Heart right ventricle (tissue), 16 donors: ENCODE results near the gene TMCO2. TPM values are rescaled to one million over a fixed set of nuclear protein-coding genes. Genes with fewer than 3 reads are reported as not detected.
A peak's percentile ranks its signal among the peaks of the same experiment; 100 is the strongest.

Experiments
- ATAC-seq, 8 donors: fragments of 200-7000 bp; cut with Tn5 transposase; one replicate each; pipeline ENCODE4 v1.9.1; 2020; ENCODE audit warnings: mild to moderate bottlenecking in 8 of 8, moderate library complexity in 8 of 8, moderate number of reproducible peaks in 1 of 8
- DNase-seq, 2 donors: peaks; one replicate each; pipeline ENCODE4 v3.0.0-alpha.2; 2020
- H3K27ac ChIP-seq, 10 donors: fragments of 200-600 bp; sonication (generic) in 2 of 10; one replicate each; pipeline versions ENCODE4 v1.5.0 to v1.8.0; 2020 to 2022; ENCODE audit warnings: mild to moderate bottlenecking in 3 of 10
- H3K27me3 ChIP-seq, 7 donors: fragments of 200-600 bp; one replicate each; pipeline ENCODE4 v1.8.0; 2021 to 2022; ENCODE audit warnings: mild to moderate bottlenecking in 2 of 7
- H3K36me3 ChIP-seq, 9 donors: fragments of 200-600 bp; sonication (generic) in 1 of 9; one replicate each; pipeline versions ENCODE4 v1.5.0 to v1.8.0; 2020 to 2022; ENCODE audit warnings: mild to moderate bottlenecking in 2 of 9
- H3K4me1 ChIP-seq, 9 donors: fragments of 200-600 bp; sonication (generic) in 1 of 9; one replicate each; pipeline versions ENCODE4 v1.5.0 to v1.8.0; 2020 to 2022; ENCODE audit warnings: mild to moderate bottlenecking in 4 of 9
- H3K4me3 ChIP-seq, 10 donors: fragments of 200-600 bp; sonication (generic) in 2 of 10; one replicate each; pipeline versions ENCODE4 v1.5.0 to v1.8.0; 2020 to 2022; ENCODE audit warnings: mild to moderate bottlenecking in 7 of 10, moderate library complexity in 2 of 10
- H3K9me3 ChIP-seq, 11 donors: fragments of 200-600 bp in 10 of 11; sonication (generic) in 2 of 11; one replicate each; pipeline versions ENCODE4 v1.5.0 to v1.8.0; 2013 to 2022; ENCODE audit warnings: mild to moderate bottlenecking in 2 of 11, control low read depth in 1 of 11, moderate library complexity in 1 of 11
- CTCF ChIP-seq, 9 donors: fragments of 200-600 bp; sonication (generic) in 2 of 9; IDR thresholded peaks; one replicate each; pipeline versions ENCODE4 v1.5.0 to v1.8.0; 2021 to 2022; ENCODE audit warnings: antibody characterized with exemption in 9 of 9, mild to moderate bottlenecking in 5 of 9, moderate library complexity in 1 of 9
- WGBS, 2 donors: extraction: QIAGEN DNeasy Blood & Tissue Kit; methylation state at CpG; one replicate each; pipeline ENCODE4 v1.1.7; 2013; ENCODE audit warnings: inconsistent platforms in 1 of 2; 5-methylcytosine and 5-hydroxymethylcytosine counted together
- intact Hi-C, 10 donors: fragments of 100-400 bp; cut with DNase I; formaldehyde crosslinking; loops; one replicate each; pipeline versions ENCODE4 v1.11.1 to v1.14.2; 2022
- polyA plus RNA-seq, 2 donors: library from polyadenylated mRNA; stranded (reverse); fragments of 200-250 nt; gene quantifications; one replicate each; pipeline ENCODE4 v1.2.3, GENCODE V29; 2013
- total RNA-seq, 10 donors: library from RNA; stranded (reverse); fragmentation: NEBNext Ultra II Directional in 3 of 10; extraction: Animal tissue kit (Norgen Biotek cat#: 25700) in 3 of 10; gene quantifications; one replicate each; pipeline versions ENCODE4 v1.2.1 to v1.2.4, GENCODE V29; 2021 to 2023
- donor health status: Arrhythmogenic right ventricular cardiomyopathy.
- donor health status: ischemic (EF 13 %, LVEDD 7.1; RV severe dilation, severe dysfunction).
- donor health status: healthy with polysubstance abuse.
- donor health status: DM: no; HTN: yes; CAD: no.
- donor health status: DM: no; HTN: no; CAD: no.
- donor health status: ischemic (EF 25% LVEDD 6.9; RV normal size, moderate dysfunction).
- donor health status: ischemic (EF 25% LVEDD 5.7; RV mildly dilated, moderate dysfunction).
- donor health status: healthy.
- donor health status: DM: yes; HTN: yes; CAD: no.
- donor health status: Ischemic cardiomyopathy.
- donor health status: ischemic (EF 35%, LVEDD 5.7; RV mildly dilated, moderate dysfunction).
- donor health status: nonischemic (EF 11% LVEDD 7.7; RV severe dilation, severe dysfunction).
- donor health status: DM: yes; HTN: yes; CAD: no.
- donor health status: PGD.
- donor health status: ischemic (EF 29% LVEDD 5.4; RV normal size, mild dysfunction).
- donor health status: nonischemic (EF 23%, LVEDD 6.1; RV moderate dilation, normal function).

The TMCO2 gene
- total and polyA plus RNA-seq, 12 donors, result not detected

GRCh38 chr1:40299366-40300248 is 51.9 kb downstream of the TMCO2 start:
- H3K27me3 ChIP-seq, result peaks cover 0 to 19% (median 15%) of the 10 kb centered on the region in 7 donors
- 64 to 72% methylated on average over 8 of the region's 8 CpGs for WGBS, 2 donors
- peaks cover 0 to 6% (median 0%) of the 10 kb centered on the region in 9 donors for H3K36me3 ChIP-seq

DNA sequence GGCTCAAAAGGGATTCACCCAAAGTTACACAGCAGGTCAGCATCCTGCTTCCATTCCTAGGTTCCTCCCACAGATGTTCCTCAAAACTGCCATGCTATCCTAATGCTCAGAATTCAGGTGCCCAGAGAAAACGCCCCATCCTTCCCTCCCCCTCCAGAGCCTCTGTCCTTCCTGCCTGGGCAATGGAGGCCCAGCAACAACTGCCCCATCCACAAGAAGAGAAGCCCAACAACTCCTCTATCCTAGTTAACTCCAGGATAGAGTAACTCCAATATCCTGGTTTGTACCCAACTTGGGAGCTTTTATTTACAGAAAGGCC is 52.5 kb downstream of the TMCO2 start:
- intact Hi-C loops, result no loop called here
- Histone ChIP-seq H3K9me3 (no peaks in the 10 kb centered on the region), H3K27me3 (peaks cover 0 to 20% (median 15%) of the 10 kb centered on the region in 7 donors), H3K27ac (no peak overlapping the region), H3K4me3 (no peak overlapping the region), H3K36me3 (no peaks in the 10 kb centered on the region), H3K4me1 (no peaks in the 10 kb centered on the region)
- DNase-seq (no peak), ATAC-seq (no peak)
- TF ChIP-seq CTCF (IDR thresholded peaks at IDR 0.05), result no peak
- WGBS, 2 donors, result 88 to 90% methylated on average over 1 of the region's 1 CpG

More at GRCh38 chr1:40299366-40300248, 51.9 kb downstream of the TMCO2 start:
- H3K27ac ChIP-seq, result no peak overlapping the region
- no peaks in the 10 kb centered on the region for H3K4me1 ChIP-seq
- H3K9me3 ChIP-seq, result no peaks in the 10 kb centered on the region
- intact Hi-C loops, result no loop called here
- no peak for DNase-seq
- H3K4me3 ChIP-seq, result no peak overlapping the region
- no peak for TF ChIP-seq CTCF (IDR thresholded peaks at IDR 0.05)
- peak in 1 of 8 donors; percentile 19 for ATAC-seq

GRCh38 chr1:40300651-40301050 is 52.9 kb downstream of the TMCO2 start:
- TF ChIP-seq CTCF (IDR thresholded peaks at IDR 0.05), result no peak

DNA sequence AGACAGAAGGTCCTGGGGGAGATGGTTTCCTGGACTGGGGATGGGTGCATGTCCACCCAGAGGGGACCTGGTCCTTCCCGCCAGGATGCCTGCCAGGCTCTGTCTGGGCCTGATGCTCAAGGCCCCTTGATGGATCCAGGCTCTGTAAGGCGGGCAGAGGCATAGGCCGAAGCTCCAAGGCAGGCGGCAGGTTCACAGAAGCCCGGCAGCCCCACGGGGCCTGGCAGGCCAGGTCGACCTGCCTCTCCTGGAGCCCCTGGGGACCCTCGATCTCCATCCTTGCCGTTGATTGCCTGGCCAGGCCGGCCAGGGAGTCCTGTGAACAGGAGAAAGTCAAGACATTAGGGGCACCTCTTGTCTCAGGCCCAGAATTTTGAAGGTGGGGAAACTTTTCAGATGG is 53.3 kb downstream of the TMCO2 start:
- Histone ChIP-seq H3K27me3 (peaks cover 0 to 20% (median 15%) of the 10 kb centered on the region in 7 donors), H3K4me3 (no peak overlapping the region), H3K27ac (no peak overlapping the region), H3K9me3 (no peaks in the 10 kb centered on the region), H3K4me1 (no peaks in the 10 kb centered on the region), H3K36me3 (no peaks in the 10 kb centered on the region)
- intact Hi-C loops, result no loop called here
- no peak for ATAC-seq
- WGBS, 2 donors, result 92 to 95% methylated on average over 10 of the region's 10 CpGs
- DNase-seq, result no peak
- no peak for TF ChIP-seq CTCF (IDR thresholded peaks at IDR 0.05)

More at GRCh38 chr1:40300651-40301050, 52.9 kb downstream of the TMCO2 start:
- intact Hi-C loops, result no loop called here
- H3K27ac ChIP-seq, result no peak overlapping the region
- no peaks in the 10 kb centered on the region for H3K4me1 ChIP-seq
- DNase-seq (no peak), ATAC-seq (no peak)
- H3K27me3 ChIP-seq, result peaks cover 0 to 20% (median 15%) of the 10 kb centered on the region in 7 donors
- no peak overlapping the region for H3K4me3 ChIP-seq
- H3K36me3 ChIP-seq, result no peaks in the 10 kb centered on the region
- no peaks in the 10 kb centered on the region for H3K9me3 ChIP-seq
- 95 to 97% methylated on average over 9 of the region's 9 CpGs for WGBS, 2 donors

Other genes with a start within 250 kb of the TMCO2 start
- gene CAP1, start 207.2 kb upstream of the TMCO2 start, total RNA-seq, result 100 to 1,000 TPM in 2 of 10 donors, 10 to 100 TPM in 8; 46.4 to 157 (median 55.8) TPM
- 10 to 100 TPM; 25.2 to 93.5 TPM for gene CAP1, start 207.2 kb upstream of the TMCO2 start, polyA plus RNA-seq
- 10 to 100 TPM; 32.9 to 71.3 (median 38.5) TPM for gene PPT1, start 150.7 kb upstream of the TMCO2 start, total RNA-seq
- 10 to 100 TPM; 31.5 to 33.1 TPM for gene PPT1, start 150.7 kb upstream of the TMCO2 start, polyA plus RNA-seq
- gene RLF, start 86.5 kb upstream of the TMCO2 start, total RNA-seq, result 10 to 100 TPM; 10.2 to 17.3 (median 12.6) TPM
- 1 to 10 TPM; 3.8 to 4.0 TPM for gene RLF, start 86.5 kb upstream of the TMCO2 start, polyA plus RNA-seq
- 10 to 100 TPM; 19.9 to 47.5 (median 30.2) TPM for gene ZMPSTE24, start 10.3 kb downstream of the TMCO2 start, total RNA-seq
- 10 to 100 TPM; 23.9 to 25.9 TPM for gene ZMPSTE24, start 10.3 kb downstream of the TMCO2 start, polyA plus RNA-seq
- 1 to 10 TPM in 2 of 10 donors, under 1 TPM in 8; 0.20 to 1.2 (median 0.33) TPM for gene COL9A2, start 69.3 kb downstream of the TMCO2 start, total RNA-seq
- 1 to 10 TPM in 1 of 2 donors, under 1 TPM in 1; 0.39 to 1.8 TPM for gene COL9A2, start 69.3 kb downstream of the TMCO2 start, polyA plus RNA-seq
- 10 to 100 TPM in 9 of 10 donors, 1 to 10 TPM in 1; 9.4 to 29.8 (median 12.2) TPM for gene SMAP2, start 125.8 kb downstream of the TMCO2 start, total RNA-seq
- gene SMAP2, start 125.8 kb downstream of the TMCO2 start, polyA plus RNA-seq, result 10 to 100 TPM; 12.2 to 16.5 TPM
- gene ZFP69B, start 202.5 kb downstream of the TMCO2 start, total RNA-seq, result 1 to 10 TPM in 6 of 10 donors, under 1 TPM in 4; 0.67 to 2.2 (median 1.2) TPM
- gene ZFP69B, start 202.5 kb downstream of the TMCO2 start, polyA plus RNA-seq, result under 1 TPM; 0.37 to 0.58 TPM
- 1 to 10 TPM; 1.1 to 2.6 (median 1.3) TPM for gene ZFP69, start 229.4 kb downstream of the TMCO2 start, total RNA-seq
- gene ZFP69, start 229.4 kb downstream of the TMCO2 start, polyA plus RNA-seq, result 1 to 10 TPM; 1.5 to 2.6 TPM